HG02642 (cell line): ENCODE measurements around the gene PDHX.
A peak's percentile ranks its signal among the peaks of the same experiment; 100 is the strongest.
"Not testable (repeated sequence)": the region's sequence is repeated elsewhere in the genome, so short reads cannot be mapped to it uniquely, and the experiment has no call there.

Source experiments
- ATAC-seq: cut with Tn5 transposase; IDR thresholded peaks from one replicate; pipeline ENCODE4 v1.9.1; 2021; ENCODE audit warnings: mild to moderate bottlenecking; ENCODE audit not compliant: unreplicated experiment, poor library complexity

The PDHX gene

DNA sequence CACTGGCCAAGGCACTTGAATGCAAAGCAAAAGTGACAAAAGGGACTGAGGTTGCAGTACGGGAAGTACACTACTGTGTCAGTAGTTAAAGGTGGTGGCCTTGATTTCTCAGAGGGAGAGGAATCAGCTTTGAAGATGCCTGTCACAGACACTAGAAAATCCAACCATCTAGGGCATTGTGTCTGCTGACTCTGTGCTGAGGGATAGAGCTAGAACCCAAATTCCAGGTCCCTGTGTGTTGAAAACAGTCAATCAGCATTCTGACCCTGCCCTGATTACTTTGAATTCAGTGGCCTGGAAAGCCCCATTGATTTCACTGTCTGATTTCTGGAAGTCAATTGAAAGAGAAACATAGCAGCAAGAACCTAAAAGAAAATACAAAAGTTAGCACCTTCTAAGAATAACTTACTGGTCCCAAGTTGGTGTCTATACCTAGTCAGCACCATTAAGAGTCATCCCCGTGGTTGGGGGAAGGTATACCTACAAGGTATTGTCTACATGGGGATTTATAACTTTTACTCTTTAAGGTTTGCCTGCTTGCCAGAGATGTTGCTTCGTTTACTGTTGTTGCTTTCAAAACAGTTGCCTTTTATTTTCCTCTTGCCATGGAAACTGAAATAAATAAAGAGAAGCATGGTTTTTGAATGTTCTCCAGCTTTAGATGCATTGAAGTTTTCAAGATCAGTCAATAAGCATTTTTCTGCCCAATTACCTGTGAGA, 97.3 kb downstream of the PDHX start:
- ATAC-seq: peak; percentile 47

DNA sequence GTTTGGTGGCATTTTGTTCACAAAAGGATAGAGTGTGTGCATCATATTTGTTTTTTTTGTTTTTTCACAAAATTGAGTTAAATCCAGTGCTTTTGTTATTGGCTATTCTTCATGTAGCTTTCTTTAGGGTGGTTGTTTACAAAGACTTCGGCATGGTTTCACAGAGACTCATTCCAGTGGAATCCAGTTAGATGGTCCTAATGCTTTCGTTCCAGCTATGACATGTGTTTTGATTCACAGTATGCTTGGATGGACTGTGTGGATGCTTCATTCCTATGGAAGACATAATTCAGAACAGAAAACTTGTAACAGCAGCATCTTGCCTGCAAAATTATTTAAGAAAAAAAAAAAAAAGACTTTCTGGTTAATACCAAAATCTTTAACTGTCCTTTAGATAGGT, 97.9 kb downstream of the PDHX start:
- ATAC-seq: no peak

DNA sequence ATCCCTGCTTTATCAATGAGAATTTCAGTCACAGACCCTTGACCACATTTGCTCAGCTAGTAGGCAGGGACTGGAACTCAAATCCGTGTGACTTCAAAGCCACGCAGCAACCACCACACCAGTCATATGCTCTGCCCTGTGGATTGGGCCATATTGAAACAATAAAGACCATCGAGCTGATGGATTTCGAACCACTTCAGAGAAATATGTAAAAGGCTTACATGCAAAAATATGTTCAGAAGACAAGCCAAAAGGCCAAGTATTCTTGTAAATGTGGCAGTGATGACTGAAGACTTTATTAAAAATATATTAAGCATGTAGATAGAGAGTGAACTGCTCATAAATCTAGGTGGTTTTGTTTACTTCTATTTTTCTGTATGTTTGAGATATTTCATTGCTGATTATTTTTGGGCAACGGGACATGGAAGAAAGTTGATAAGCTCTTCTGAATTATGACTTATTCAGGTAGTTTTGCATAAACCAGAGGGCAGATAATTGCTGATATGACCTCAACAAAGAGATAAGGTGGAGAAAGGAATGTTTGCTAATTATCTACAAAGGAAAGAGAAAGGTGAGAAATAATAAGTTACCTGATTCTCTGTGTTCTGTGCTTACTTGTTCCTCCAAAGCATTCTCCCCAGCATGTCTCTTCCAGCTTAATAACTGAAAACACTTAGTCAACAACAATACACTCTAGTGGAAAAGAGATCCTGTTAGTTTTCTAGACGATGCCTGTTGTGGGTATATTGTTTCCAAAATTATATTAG, 99.4 kb downstream of the PDHX start:
- no peak for ATAC-seq

DNA sequence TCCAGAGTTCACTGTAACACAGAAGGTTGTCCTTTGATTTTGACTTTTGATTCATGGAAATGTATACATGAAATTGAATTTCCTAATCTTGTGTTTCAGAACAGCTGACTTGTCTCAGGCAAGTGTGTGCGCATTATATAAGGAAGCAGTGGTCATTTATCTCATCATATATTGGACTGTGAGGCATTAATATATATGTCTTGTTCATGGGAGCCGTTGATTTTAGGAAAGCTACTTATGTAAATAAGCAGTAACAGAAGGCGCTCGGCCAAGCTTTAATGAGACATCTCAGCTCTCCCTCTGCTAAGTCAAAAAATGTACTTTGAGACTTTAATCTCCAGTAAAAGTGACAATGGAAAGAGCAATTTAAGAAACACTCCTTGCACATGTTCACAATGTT, 100.5 kb downstream of the PDHX start:
- ATAC-seq: no peak

DNA sequence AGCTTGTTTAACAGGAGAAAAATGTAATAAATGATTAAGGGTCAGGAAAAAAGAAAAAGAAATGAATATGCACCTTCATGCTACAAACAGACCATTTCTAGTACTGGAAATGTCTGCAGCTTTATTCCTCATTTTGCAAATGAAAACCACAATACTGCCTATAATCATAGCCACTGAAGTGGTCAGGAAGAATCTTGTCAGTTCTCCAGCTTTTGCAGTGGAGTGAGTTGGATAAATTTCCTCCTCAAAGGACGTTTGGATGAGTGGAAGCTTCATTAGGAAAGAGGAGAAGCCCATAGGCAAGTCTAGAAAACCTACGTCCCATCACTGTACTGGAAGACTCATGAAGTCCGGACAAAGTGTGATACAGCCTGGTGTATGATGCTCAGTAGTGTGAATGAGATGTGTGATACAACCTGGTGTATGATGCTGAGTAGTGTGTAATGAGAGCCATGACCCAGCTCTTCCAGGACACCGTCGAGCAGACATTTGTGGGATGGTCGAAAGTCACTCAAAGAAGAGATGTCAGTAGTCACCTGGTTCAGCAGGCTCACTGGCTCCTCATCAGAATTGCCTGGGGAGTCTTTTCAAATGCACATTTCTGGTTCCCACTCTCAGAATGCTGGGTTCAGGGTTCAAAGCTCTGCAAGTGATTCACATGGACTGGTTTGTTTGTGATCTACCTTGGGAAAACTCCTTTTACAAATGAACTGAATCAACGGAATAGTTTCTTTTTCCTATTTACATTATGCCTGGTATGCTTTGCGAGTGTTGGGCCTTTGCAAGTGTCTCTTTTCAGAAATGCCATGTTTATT, 101.3 kb downstream of the PDHX start:
- no peak for ATAC-seq

DNA sequence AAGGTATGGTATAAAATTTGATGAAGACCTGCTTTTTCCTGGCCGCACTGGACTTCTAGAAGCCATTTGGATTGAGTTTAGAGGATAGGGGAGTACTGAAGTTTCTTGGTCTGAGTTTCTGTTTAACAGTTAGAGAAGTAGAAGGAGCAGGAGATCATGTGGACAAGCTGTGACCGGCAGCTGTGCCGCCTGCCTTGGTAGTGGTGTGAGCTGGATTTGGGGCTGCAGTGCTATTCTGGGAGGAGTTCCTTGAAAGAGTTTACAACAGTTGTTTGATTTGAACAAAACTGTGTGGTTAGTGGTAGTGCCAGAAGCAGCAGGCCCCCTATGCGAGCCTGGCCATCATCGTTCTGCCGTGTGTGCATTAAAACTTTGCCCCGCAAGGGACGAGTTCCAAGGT, 105.2 kb downstream of the PDHX start:
- no peak for ATAC-seq

DNA sequence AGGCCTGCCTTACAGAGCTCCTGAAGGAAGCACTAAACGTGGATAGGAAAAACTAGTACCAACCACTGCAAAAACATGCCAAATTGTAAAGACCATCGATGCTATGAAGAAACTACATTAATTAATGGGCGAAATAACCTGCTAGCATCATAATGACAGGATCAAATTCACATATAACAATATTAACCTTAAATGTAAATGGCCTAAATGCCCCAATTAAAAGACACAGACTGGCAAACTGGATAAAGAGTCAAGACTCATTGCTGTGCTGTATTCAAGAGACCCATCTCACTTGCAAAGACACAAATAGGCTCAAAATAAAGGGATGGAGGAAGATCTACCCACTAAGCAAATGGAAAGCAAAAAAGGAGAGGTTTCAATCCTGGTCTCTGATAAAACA, 107.5 kb downstream of the PDHX start:
- not testable (repeated sequence) for ATAC-seq

DNA sequence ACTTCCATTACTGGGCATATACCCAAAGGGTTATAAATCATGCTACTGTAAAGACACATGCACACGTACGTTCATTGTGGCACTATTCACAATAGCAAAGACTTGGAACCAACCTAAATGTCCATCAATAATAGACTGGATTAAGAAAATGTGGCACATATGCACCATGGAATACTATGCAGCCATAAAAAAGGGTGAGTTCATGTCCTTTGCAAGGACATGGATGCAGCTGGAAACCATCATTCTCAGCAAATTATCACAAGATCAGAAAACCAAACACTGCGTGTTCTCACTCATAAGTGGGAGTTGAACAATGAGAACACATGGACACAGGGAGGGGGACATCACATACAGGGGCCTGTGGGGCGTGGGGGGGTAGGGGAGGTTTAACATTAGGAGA, 111.6 kb downstream of the PDHX start:
- ATAC-seq: not testable (repeated sequence)

DNA sequence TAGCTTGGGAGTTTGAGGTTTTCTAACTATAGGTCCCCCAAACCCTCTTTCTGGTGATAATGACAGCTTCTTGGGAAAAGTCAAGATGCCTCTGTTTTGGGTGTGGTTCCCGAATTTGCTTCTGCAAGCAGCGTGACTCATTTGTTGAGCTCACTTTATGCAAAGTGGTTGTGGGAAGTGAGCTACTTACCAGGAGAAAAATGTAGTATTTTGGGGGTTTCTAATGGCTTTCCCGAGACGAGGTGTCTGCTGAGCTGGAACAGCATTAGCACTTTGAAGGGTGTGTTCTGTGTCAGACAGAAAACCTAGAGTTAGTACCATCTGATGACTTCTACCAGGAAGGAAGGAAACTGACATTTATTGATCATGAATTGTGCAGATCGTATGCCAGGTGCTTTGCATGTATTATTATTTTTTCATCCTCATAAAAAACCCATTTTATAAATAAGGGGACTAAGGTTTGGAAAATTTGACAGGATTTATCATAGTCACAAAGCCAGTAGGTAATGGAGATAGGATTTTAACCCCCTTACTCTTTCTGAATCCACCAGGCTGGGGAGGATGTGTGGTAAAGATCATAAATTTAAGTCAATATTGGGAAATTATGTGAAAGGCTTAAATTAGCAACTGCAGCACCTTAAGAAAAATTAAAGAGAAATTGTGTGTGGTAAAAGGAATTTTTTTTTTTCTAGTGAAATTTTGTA, 113.7 kb downstream of the PDHX start:
- ATAC-seq: peak; percentile 89

DNA sequence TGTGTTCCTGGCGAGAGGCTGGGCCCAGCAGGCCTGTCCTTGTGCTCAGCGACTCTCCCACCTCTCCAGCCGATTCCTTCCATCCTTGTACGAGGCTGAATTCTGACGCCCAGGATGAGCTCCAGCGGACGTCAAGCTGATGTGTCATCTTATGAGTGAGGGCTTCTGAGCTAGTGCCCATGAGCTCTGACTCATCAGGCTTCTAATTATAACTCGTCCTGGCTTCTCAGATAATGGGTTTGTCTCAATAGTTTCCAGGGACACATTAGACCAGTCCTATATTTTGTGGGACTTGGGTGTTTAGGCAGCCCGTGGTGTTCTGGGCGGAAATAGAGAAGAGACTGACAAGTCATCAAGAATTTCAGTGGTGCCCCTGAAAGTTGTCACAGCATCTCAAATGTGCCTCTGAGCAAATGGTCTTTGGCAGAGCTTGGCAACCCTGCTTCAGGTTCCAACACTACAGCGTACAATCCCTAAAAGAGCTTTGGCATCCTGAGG, 114.3 kb downstream of the PDHX start:
- no peak for ATAC-seq

DNA sequence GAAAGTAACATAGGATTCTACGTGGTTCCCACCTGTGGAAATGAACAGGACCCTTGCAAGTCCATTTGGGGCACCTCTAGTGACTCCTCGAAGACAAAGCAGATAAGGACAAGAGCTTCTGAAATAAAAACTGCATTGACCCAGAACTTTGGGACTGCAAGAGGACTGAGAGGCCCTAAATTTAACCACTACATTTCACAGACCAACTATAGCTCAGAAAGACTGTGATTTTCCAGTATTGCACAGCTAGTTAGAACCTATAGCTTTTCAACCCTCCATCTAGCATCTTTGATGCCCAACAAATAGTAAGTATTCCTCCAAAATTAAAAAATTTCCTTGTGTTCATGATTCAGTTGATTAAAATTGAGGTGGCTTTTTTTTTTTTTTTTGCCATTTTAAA, 114.9 kb downstream of the PDHX start:
- no peak for ATAC-seq

DNA sequence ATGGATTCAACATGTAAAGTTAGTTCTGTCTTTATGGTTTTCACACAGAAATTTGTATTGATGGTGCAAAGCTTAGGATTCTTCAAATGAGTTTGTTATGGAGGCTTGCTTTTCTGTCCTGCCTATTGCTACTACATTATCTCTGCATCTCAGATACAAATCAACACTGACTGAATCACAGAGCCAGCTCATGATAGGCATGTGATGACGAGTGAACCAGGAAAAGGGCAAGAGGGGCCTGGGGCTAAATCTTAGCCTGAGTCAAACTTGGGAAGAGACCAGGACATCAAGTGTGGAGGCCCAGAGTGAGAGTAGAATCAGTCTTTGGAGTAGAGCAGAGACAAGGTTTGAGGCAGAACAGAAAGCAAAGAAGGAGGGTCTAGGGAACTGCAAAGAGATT, 115.4 kb downstream of the PDHX start:
- no peak for ATAC-seq

DNA sequence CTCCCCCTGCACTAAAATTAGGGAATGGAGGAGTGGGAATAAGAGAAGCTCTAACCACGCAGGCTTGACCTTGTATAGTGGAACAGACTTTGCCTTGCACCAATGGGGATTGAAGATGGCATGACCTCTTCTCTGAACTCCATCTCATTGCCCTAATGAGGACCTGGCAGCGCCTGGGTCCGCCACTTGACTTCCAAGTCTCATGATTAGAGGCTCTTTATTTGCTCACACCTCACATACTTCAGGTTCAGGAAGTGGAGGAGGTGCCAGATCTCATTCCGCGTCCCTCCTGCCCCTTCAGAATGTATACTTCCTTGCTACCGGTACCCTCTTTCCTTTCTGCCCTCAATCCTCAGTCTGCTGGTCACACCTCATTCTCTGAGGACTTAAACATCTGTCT, 116.6 kb downstream of the PDHX start:
- no peak for ATAC-seq

DNA sequence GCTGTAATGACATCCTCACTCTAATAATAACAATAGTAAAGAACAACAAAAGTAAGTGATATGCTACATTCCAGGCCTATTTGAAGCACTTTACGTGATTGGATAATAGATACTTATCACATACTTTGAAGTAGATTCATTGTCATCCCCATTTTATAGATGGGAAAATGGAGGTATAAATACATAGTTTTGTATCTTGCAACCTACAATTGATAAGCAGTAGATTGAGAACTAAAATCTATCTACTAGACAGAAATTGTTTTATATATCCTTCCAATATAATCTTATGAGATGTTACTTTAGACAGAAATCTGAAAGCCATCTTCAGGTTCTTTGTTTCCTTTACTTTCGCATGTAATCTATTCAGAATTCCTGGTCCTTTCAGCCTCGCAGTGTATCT, 118.0 kb downstream of the PDHX start:
- no peak for ATAC-seq

DNA sequence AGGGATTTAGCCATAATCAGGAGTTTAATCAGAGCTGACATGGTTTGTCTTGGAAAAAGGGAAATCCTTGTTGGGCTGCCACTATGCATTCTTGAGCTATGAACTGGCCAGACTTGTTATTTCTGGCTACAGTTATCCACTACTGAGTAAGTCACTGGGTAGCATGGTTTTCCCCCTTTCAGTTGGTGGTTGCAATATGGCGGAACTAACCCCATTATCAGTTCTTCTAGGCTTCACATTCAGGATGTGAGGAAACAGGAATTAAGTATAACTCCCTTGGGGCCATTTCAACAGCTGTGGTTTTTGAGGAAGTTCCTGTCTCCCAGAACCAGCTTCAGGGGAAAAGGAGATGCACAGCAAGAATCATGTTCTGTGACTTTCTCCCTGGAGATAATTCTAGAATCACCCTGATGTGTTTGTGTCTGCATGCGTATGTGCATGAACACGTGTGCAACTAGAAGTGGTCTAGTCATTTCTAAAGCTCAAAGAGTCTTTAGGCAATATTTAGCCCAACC, 119.5 kb downstream of the PDHX start:
- ATAC-seq: peak; percentile 39

DNA sequence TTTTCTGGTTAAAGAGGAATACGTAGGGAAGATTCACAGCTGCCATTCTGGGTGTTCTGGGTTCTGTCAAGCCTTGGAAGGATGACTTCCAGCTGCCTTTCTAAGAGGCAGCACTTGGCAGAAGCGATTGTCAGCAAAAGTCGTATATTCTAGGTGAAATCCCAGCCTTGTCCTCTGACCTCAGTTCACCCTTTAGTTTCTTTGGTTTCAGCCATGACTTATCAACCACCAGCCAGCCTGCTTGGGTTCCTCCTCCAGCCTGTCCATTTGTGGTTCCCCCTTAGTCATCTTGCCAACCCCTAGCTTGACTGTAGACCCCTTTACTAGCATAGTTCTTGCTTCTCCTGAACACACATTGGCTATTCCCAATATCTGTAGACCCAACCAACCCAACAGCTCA, 120.2 kb downstream of the PDHX start:
- no peak for ATAC-seq

DNA sequence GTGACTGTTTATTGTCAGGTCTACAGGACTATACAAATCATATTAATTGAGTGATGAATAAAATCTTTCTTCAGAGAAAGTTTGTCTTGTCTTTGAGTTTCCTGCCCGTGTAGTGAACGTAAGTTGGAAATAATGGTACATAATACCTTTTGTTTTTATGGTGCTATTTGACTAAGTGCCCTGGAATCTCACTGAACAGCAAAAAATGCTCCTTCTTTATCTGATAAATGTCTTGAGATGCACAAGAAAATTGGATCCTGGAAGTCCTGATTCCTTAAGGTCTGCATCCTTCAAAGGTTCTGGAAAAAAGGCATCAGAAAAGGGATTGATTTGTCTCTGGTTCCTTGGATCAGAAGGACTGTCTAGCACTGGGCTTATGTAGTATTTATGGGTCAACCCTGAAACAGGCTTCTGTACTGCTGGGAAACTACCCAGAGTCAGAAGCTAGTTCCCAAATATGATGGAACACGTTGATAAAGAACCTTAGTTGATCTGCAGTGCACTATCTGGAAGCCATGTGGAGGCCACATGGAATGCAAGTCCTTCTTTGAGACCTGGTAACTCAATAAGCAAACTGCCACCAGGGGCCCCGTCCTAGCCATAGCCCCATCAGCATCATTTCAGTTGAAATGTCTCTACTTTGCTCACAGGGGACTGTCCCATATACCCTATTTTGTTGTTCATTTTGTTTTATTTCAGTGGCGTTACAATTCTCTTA, 122.0 kb downstream of the PDHX start:
- ATAC-seq: no peak

DNA sequence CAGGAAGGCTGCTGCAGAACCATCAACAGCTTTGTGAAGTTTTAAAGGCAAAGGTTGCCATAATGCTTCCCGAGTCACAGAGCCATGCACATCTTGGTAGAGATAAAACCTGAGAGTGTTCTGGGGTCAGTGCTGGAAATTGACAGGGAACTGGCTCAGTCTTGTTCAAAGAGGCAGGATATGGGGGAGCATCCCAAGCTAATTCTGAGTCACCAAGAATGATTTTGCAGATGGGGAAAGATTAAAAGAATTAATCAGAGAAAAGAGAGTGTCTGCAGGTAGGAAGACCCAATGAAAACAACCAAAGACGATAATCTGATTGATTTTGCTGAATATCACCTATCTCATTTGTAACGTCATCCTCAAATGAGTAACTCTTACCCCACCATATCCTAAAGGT, 122.7 kb downstream of the PDHX start:
- ATAC-seq: no peak

DNA sequence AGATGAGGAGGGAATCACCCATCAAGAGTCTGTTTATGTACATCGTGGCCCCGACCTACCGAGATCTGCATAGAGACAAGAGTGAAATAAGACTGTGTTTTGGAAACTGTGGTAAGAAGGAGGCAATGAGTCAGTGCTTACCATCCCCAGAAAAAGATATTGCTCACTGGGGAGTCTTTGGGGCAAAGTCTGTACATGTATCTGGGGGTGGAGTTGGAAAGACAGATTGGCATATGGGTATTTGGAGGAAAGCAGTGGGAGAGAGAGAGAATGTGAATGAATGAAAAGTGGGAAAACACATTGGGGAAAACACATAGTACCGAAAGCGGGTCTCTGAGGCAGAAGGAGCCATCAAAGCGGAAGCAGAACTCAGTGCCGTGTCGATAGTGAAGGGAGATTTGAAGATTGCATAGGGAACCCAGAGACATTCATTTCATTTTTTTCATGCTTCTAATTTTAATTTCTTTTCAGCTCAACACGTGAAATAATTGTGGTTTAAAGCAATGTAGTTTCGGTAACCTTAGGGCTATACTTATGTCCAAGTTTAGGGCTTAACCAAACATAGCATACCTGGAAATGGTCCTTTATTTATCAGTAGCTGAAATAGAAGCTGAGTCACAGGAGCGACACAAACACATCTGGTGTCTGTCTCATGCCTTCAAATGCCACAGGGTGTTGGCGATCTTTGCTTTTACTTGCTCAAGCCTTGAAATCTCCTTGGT, 124.0 kb downstream of the PDHX start:
- peak; percentile 62 for ATAC-seq
